Activated naive CD4-positive, alpha-beta T cell treated with anti-CD3 and anti-CD28 coated beads for 36 hours (primary cell): ENCODE data around the gene DCUN1D2. TPM values are rescaled to one million over a fixed set of nuclear protein-coding genes. Genes with fewer than 3 reads are reported as not detected.

Source experiments
- CTCF ChIA-PET: fragments of 350-600 bp; sonication (Branson Sonifier 250); formaldehyde crosslinking; loops from one replicate; lab custom pipeline; 2021; ENCODE audit warnings: antibody characterized with exemption; lab: Charles Lee
- DNase-seq: peaks from one replicate; pipeline ENCODE4 v3.0.0-alpha.2; 2020
- H3K27ac Mint-ChIP-seq: one replicate; pipeline ENCODE4 v1.8.0; 2021; ENCODE audit warnings: mild to moderate bottlenecking, mixed read lengths
- H3K27me3 Mint-ChIP-seq: one replicate; pipeline ENCODE4 v1.8.0; 2021; ENCODE audit warnings: low read depth, mixed read lengths
- H3K36me3 Mint-ChIP-seq: one replicate; pipeline ENCODE4 v1.8.0; 2021; ENCODE audit warnings: low read depth, mixed read lengths
- H3K4me1 Mint-ChIP-seq: one replicate; pipeline ENCODE4 v1.8.0; 2021; ENCODE audit warnings: low read depth, mixed read lengths
- H3K4me3 Mint-ChIP-seq: one replicate; pipeline ENCODE4 v1.8.0; 2021; ENCODE audit warnings: mild to moderate bottlenecking, moderate library complexity, mixed read lengths
- H3K9me3 Mint-ChIP-seq: one replicate; pipeline ENCODE4 v1.8.0; 2021; ENCODE audit warnings: mixed read lengths
- intact Hi-C: fragments of 100-400 bp; cut with micrococcal nuclease; formaldehyde crosslinking; loops from one replicate; pipeline ENCODE4 v1.15.1; 2023
- total RNA-seq, 2 experiments: library from RNA; stranded (reverse); gene quantifications; one replicate each; pipeline ENCODE4 v1.2.3, GENCODE V29; 2021

Gene DCUN1D2
- total RNA-seq, 2 experiments from 2014 or later = 14.3 to 14.7 TPM

GRCh38 chr13:113510871-113511270, 20.4 kb upstream of the DCUN1D2 start:
- no peak for DNase-seq
- H3K4me3 Mint-ChIP-seq = no peak overlapping the region
- intact Hi-C loops = no loop called here
- CTCF ChIA-PET = no interaction called here
- H3K36me3 Mint-ChIP-seq = peaks cover 9% of the 10 kb centered on the region
- no peaks in the 10 kb centered on the region for H3K9me3 Mint-ChIP-seq
- H3K4me1 Mint-ChIP-seq = no peaks in the 10 kb centered on the region
- H3K27ac Mint-ChIP-seq = no peak overlapping the region
- no peaks in the 10 kb centered on the region for H3K27me3 Mint-ChIP-seq

GRCh38 chr13:113509989-113510388, 19.5 kb upstream of the DCUN1D2 start:
- CTCF ChIA-PET = no interaction called here
- no peaks in the 10 kb centered on the region for H3K4me1 Mint-ChIP-seq
- intact Hi-C loops = no loop called here

DNA sequence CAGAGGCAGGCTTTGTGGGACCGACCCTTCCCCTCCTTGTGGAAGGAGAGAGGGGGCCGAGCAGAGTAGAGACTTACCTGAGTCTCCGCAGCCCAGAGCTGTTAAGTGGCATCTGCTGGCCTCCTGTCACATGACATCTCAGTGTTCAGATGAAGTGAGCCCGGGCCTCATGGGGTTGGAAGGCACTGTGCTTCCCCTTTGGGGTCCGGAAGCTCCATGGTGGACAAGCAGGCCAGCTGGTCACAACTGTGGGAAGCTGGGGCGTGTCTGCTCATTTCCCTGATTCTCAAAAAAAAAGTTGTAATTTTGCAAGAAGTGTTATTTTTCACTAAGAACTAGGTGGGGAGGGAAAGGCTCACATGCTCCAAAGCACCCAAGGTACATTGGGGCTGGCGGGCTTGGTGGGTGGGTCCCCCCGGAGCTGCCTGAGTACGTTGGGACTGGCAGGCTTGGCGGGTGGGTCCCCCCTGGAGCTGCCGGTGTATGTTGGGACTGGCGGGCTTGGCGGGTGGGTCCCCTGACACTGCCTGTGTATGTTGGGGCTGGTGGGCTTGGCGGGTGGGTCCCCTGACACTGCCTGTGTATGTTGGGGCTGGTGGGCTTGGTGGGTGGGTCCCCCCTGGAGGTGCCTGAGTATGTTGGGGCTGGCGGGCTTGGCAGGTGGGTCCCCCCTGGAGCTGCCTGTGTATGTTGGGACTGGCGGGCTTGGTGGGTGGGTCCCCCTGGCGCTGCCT, 18.2 kb upstream of the DCUN1D2 start:
- CTCF ChIA-PET = interaction anchor here (1.0 kb wide), 1 partner anchor 54 kb away, joined by 3 read pairs; no protein-coding TSS in a partner anchor
- intact Hi-C loops = no loop called here
- H3K27me3 Mint-ChIP-seq = no peaks in the 10 kb centered on the region
- H3K36me3 Mint-ChIP-seq = peaks cover 14% of the 10 kb centered on the region
- no peak overlapping the region for H3K4me3 Mint-ChIP-seq
- H3K27ac Mint-ChIP-seq = no peak overlapping the region
- no peaks in the 10 kb centered on the region for H3K4me1 Mint-ChIP-seq
- H3K9me3 Mint-ChIP-seq = no peaks in the 10 kb centered on the region
- no peak for DNase-seq

More at GRCh38 chr13:113509989-113510388, 19.5 kb upstream of the DCUN1D2 start:
- DNase-seq = no peak
- H3K4me3 Mint-ChIP-seq = no peak overlapping the region
- no peaks in the 10 kb centered on the region for H3K9me3 Mint-ChIP-seq
- H3K36me3 Mint-ChIP-seq = peaks cover 9% of the 10 kb centered on the region
- no peaks in the 10 kb centered on the region for H3K27me3 Mint-ChIP-seq
- H3K27ac Mint-ChIP-seq = no peak overlapping the region

DNA sequence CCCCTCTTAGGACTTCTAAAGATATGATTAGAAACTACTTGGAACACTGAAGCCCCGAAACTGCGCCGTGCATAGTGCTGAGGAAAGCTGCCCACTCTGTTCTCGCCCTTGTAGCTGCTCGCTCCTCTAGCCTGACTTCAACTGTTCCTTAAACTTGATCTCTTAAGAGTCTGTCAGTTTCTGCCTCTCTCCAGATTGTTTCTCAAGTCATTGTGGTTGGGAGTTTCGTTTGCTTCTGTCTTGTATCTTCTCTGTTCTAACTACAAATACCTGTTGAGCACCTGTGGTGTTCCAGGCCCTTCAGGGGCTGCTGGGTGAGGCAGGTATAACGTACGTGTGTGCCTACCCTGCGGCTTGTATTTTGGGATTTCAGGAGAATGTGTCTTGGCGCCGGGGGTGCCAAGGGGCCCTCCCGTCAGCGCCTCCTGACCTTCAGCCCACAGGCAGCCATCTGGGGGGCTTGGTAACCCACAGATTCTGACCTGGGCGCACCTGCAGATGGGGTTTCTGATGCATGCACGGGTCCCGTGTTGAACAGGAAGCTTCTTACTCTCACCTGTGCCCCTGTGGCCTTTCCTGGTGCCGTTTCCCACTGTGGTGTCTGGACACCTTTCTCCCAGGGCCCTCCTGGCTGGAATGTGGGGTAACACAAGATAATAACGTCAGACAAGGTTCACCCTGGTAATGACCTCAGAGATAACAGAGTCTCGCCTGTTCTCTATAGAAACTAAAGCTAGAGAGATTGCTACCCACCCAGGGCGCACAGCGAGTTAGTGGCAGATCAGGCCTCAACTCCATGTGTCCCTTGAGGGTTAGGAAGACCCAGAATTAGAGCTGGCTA, 17.2 kb upstream of the DCUN1D2 start:
- no peak for DNase-seq
- Mint-ChIP-seq H3K27me3 (no peaks in the 10 kb centered on the region), H3K9me3 (no peaks in the 10 kb centered on the region), H3K4me3 (no peak overlapping the region), H3K4me1 (no peaks in the 10 kb centered on the region), H3K36me3 (peaks cover 19% of the 10 kb centered on the region), H3K27ac (no peak overlapping the region)
- intact Hi-C loops = no loop called here
- CTCF ChIA-PET = no interaction called here

DNA sequence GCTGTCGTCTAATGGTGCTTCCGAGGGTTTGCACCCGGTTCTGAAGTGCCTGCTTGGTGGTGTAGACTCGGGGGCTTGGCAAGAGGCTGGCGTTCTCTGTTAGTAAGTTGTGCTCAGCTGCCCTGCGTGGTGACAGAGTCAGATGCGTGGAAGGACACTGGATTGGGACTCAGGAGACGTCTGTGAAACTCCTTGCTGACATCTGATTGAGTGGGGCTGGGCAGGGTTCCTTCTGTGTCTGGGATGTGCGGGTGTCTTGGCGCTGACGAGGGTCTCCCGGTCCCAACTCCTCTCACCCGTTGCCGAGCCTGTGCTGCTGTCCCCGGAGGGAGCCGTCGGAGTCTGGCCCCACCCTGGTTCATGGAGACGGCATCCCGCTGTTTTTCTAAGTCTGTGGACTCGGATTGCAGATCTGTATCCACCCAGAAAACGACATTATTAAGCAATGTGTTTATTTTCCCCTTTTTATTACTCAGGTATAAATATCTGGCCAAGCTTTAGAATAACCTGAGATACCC, 16.4 kb upstream of the DCUN1D2 start:
- Mint-ChIP-seq H3K27ac (no peak overlapping the region), H3K4me3 (no peak overlapping the region), H3K9me3 (no peaks in the 10 kb centered on the region), H3K27me3 (no peaks in the 10 kb centered on the region), H3K36me3 (peaks cover 19% of the 10 kb centered on the region), H3K4me1 (no peaks in the 10 kb centered on the region)
- CTCF ChIA-PET = no interaction called here
- no peak for DNase-seq
- intact Hi-C loops = no loop called here

- Mint-ChIP-seq H3K4me3 (no peak overlapping the region), H3K36me3 (peaks cover 16% of the 10 kb centered on the region), H3K9me3 (no peaks in the 10 kb centered on the region), H3K27ac (no peak overlapping the region), H3K4me1 (no peaks in the 10 kb centered on the region), H3K27me3 (no peaks in the 10 kb centered on the region)
- intact Hi-C loops = no loop called here
- CTCF ChIA-PET = no interaction called here
- DNase-seq = no peak
Measured at GRCh38 chr13:113506025-113506685, 15.6 kb upstream of the DCUN1D2 start.

- H3K9me3 Mint-ChIP-seq = no peaks in the 10 kb centered on the region
- H3K27me3 Mint-ChIP-seq = no peaks in the 10 kb centered on the region
- H3K27ac Mint-ChIP-seq = no peak overlapping the region
- H3K4me3 Mint-ChIP-seq = no peak overlapping the region
- peaks cover 39% of the 10 kb centered on the region for H3K36me3 Mint-ChIP-seq
- no peaks in the 10 kb centered on the region for H3K4me1 Mint-ChIP-seq
- no peak for DNase-seq
- CTCF ChIA-PET = no interaction called here
- intact Hi-C loops = no loop called here
Measured at GRCh38 chr13:113502686-113503085, 12.2 kb upstream of the DCUN1D2 start.

DNA sequence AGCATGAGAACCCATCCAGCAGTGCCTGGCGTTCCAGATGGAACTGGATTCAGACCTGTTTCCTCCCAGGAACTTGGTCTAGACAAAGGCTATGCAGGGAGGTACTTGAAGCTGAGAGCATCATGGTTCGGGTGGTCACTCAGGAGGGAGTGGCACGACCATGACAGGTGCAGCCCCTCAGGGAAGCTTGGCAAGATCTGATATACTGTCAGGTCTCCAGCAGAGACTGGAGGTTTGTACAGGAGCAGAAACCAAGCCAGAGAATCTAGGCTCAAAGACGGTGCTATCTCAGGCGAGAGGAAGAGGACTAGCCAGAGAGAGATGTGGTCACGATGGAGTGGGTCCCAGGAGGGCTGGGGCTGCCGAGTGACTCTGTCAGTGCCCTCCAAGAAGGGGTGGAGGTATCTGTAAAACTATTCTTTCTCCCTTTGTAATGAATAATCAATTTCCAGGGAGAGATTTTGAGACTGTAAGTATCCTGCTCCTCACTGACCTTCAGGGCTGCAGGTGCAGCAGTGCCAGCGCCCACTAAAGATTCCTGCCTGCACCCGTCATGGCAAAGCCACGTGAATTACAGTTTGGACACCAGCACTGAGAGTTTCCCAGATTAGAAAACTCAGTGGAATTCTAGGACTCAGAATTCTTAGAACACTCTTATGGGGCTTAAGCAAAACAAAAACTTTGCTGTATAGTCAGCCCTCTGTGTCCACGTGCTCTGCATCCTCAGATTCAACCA, 10.2 kb upstream of the DCUN1D2 start:
- no peak for DNase-seq
- Mint-ChIP-seq H3K27ac (no peak overlapping the region), H3K4me3 (no peak overlapping the region), H3K9me3 (no peaks in the 10 kb centered on the region), H3K27me3 (no peaks in the 10 kb centered on the region), H3K4me1 (peaks cover 10% of the 10 kb centered on the region), H3K36me3 (peaks cover 45% of the 10 kb centered on the region)
- intact Hi-C loops = no loop called here
- CTCF ChIA-PET = no interaction called here

GRCh38 chr13:113499936-113500335, 9.4 kb upstream of the DCUN1D2 start:
- Mint-ChIP-seq H3K4me3 (no peak overlapping the region), H3K36me3 (peaks cover 47% of the 10 kb centered on the region)

GRCh38 chr13:113498905-113499304, 8.4 kb upstream of the DCUN1D2 start:
- peaks cover 22% of the 10 kb centered on the region for H3K4me1 Mint-ChIP-seq
- intact Hi-C loops = loop anchor here (10.0 kb wide), 1 partner anchor 626 kb away; no protein-coding TSS in a partner anchor
- CTCF ChIA-PET = no interaction called here
- H3K9me3 Mint-ChIP-seq = no peaks in the 10 kb centered on the region
- H3K27ac Mint-ChIP-seq = no peak overlapping the region
- H3K4me3 Mint-ChIP-seq = no peak overlapping the region
- no peaks in the 10 kb centered on the region for H3K27me3 Mint-ChIP-seq
- DNase-seq = no peak
- peaks cover 41% of the 10 kb centered on the region for H3K36me3 Mint-ChIP-seq

More at GRCh38 chr13:113499936-113500335, 9.4 kb upstream of the DCUN1D2 start:
- no peaks in the 10 kb centered on the region for H3K27me3 Mint-ChIP-seq
- CTCF ChIA-PET = no interaction called here
- H3K9me3 Mint-ChIP-seq = no peaks in the 10 kb centered on the region
- H3K27ac Mint-ChIP-seq = no peak overlapping the region
- intact Hi-C loops = loop anchor here (10.0 kb wide), 1 partner anchor 625 kb away; no protein-coding TSS in a partner anchor
- peaks cover 15% of the 10 kb centered on the region for H3K4me1 Mint-ChIP-seq
- DNase-seq = no peak

DNA sequence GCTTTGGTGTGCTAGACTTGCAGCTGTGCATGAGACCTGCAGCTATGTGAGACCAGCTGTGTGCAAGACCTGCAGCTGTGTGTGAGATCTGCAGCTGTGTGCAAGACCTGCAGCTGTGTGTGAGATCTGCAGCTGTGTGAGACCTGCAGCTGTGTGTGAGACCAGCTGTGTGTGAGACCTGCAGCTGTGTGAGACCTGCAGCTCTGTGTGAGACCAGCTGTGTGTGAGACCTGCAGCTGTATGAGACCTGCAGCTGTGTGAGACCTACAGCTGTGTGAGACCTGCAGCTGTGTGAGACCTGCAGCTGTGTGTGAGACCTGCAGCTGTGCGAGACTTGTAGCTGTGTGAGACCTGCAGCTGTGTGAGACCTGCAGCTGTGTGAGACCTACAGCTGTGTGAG, 6.7 kb upstream of the DCUN1D2 start:
- peaks cover 37% of the 10 kb centered on the region for H3K4me1 Mint-ChIP-seq
- no peaks in the 10 kb centered on the region for H3K27me3 Mint-ChIP-seq
- intact Hi-C loops = loop anchor here (10.0 kb wide), 1 partner anchor 628 kb away; no protein-coding TSS in a partner anchor
- H3K27ac Mint-ChIP-seq = no peak overlapping the region
- H3K36me3 Mint-ChIP-seq = peaks cover 36% of the 10 kb centered on the region
- CTCF ChIA-PET = interaction anchor here (0.8 to 1.3 kb wide), 2 partner anchors 40 to 90 kb away, joined by 3 to 5 read pairs; no protein-coding TSS in a partner anchor
- DNase-seq = no peak
- no peaks in the 10 kb centered on the region for H3K9me3 Mint-ChIP-seq
- H3K4me3 Mint-ChIP-seq = no peak overlapping the region
